ENCODE data around the gene TM7SF3.
"Not testable (repeated sequence)": the region's sequence is repeated elsewhere in the genome, so short reads cannot be mapped to it uniquely, and the experiment has no call there.

TM7SF3 gene

GRCh38 chr12:26976687-26977086 is 37.5 kb downstream of the TM7SF3 start:
- DNase-seq: no peak

- no peak for DNase-seq
These were observed 42.2 kb downstream of the TM7SF3 start for GRCh38 chr12:26971963-26972362.

- no peak for DNase-seq
These were observed 44.0 kb downstream of the TM7SF3 start for GRCh38 chr12:26970136-26970535.

DNA sequence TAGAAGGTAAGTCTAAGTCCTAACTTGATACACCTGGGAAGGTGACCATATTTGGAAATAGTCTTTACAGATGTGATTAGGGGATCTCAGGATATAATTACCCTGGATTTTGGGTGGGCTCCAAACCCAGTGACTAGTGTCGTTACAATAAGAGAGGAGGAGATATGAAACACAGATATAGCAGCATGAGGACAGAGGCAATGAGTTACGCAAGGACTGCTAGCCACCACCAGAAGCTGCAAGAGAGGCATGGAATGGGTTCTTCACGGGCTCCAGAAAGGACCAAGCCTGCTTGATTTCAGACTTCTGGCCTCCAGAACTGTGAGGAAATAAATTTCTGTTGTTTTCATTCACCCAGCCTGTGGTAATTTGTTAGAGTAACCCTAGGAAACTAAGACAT is 47.3 kb downstream of the TM7SF3 start:
- no peak for DNase-seq

- no peak for DNase-seq
These were observed 50.8 kb downstream of the TM7SF3 start for GRCh38 chr12:26963413-26963812.

- no peak for DNase-seq
These were observed 52.4 kb downstream of the TM7SF3 start for GRCh38 chr12:26961803-26962202.

- not testable (repeated sequence) for DNase-seq
These were observed 52.8 kb downstream of the TM7SF3 start for GRCh38 chr12:26961391-26961790.

DNA sequence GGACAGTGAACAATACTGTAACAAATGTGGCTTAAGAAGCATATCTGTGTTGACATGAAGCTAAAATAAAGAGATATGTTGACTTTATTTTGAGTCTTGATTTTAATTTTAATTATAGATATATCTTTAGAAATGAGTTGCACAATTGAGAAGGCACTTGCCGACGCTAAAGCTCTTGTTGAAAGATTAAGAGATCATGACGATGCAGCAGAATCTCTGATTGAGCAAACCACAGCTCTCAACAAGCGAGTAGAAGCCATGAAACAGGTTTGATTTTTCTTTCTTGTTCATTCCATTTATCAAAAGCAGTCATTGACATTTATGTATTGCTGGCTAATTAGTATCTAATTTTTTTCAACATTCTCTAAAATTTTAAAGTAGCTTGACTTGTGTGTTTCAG is 60.2 kb downstream of the TM7SF3 start:
- no peak for DNase-seq

- no peak for DNase-seq
These were observed 60.7 kb downstream of the TM7SF3 start for GRCh38 chr12:26953447-26953846.

GRCh38 chr12:26948309-26948708 is 65.9 kb downstream of the TM7SF3 start:
- no peak for DNase-seq

DNA sequence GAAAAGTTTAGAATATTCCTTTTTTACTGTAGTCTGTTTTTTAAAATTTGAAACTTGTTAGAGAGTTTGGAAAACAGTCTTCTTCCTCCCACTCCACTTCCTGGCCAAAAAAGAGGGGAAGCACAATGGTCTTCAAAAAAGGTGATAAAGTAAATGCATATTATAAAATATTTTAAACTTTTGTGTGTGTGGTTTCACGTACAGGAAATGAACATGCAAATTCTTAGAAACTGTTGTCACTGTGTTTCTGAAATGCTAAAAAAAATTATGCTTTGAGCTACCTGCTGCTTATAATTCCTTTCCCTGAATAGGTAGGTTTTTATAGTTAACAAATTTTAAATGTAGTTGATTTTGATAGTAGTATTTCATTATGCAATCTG is 73.0 kb downstream of the TM7SF3 start:
- no peak for DNase-seq

DNA sequence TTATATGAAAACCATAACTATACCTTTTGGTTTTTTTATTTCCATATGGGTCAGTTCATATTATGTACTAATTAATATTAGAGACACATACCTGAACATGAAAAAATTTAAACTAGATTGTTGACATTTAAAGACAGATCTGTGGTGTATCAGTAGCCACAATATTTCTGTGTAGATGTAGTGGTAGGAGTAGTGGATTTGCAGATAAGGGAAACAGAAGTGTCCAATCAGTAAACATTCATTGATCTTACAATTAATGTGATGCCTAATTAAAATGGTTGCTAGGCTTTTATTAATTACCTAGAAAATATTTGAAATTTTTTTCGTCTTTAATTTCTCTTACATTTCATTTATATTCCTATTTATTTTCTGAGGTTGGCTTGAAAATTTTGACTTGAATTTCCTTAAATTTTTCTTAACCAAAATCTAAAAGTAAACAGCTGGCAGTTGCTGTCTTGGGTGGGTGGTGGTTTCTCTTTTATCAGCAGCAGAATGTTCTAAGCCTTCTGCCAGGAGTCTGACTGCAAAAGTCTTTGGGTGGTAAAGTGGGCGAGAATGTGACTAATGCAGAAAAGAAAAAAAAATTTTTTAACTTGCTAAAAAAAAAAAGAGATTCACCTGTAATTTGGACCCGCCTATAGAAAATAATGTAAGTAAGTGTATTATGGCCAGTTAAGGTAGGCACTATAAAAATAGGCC is 73.5 kb downstream of the TM7SF3 start:
- DNase-seq: no peak

GRCh38 chr12:26939953-26940352 is 74.2 kb downstream of the TM7SF3 start:
- DNase-seq: no peak

DNA sequence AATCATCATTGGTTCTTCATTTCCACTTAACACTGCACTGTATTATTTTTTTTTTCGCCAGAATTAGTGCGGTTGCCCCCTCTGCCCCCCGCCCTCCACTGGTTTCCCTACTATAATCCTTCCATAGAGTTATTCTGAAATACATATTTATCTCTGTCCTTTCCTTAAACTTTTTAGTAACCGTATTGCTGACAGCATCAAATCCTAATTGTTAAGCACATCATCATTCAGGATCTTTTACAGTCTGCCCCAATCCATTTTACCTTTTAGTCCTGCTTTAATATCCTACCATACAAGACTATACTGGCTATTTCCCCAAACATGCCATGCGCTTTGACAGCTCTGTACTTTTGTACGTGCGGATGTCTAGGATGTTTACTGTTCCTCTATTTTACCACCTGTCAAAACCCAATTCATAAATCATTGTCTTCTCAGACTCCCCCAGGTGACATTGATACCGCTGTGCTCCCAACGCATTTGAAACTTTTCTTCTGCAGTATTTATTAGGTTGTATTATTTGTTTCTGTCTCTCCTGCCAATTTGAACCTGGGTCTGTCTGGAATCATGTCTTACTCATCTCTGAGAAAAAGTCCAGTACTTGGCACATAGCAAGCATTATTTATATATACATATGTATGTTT is 74.9 kb downstream of the TM7SF3 start:
- DNase-seq: no peak

- no peak for DNase-seq
These were observed 75.5 kb downstream of the TM7SF3 start for GRCh38 chr12:26938701-26939062.

- DNase-seq: peak; percentile 91
These were observed 76.1 kb downstream of the TM7SF3 start, which contains the start of the genes FGFR1OP2 and INTS13 for GRCh38 chr12:26937863-26938700. TSS of gene FGFR1OP2 (plus strand) at chr12:26938470. CDS start at chr12:26954159, 15,689 bp downstream. TSS of gene INTS13 (minus strand) at chr12:26937981. CDS start at chr12:26936803, 1,178 bp downstream.

GRCh38 chr12:26937443-26937862 is 76.7 kb downstream of the TM7SF3 start:
- DNase-seq: no peak

GRCh38 chr12:26936559-26937442 is 77.4 kb downstream of the TM7SF3 start:
- DNase-seq: peak; percentile 23

GRCh38 chr12:26935636-26936378 is 78.4 kb downstream of the TM7SF3 start:
- no peak for DNase-seq

DNA sequence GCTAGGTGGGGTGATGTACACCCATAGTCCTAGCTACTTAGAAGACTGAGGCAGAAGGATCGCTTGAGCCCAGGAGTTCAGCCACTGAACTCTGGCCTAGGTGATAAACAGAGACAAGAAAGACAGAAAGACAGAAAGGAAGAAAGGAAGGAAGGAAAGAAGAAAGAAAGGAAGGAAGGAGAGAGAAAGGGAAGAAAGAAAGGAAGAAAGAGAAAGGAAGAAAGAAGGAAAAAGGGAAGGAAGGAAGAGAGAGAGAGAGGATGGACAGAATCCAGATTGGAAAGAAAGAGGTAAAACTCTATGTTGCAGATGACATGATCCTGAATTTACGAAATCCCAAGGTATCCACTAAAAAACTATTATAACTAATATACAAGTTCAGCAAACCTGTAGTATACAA is 84.6 kb downstream of the TM7SF3 start:
- DNase-seq: no peak

DNA sequence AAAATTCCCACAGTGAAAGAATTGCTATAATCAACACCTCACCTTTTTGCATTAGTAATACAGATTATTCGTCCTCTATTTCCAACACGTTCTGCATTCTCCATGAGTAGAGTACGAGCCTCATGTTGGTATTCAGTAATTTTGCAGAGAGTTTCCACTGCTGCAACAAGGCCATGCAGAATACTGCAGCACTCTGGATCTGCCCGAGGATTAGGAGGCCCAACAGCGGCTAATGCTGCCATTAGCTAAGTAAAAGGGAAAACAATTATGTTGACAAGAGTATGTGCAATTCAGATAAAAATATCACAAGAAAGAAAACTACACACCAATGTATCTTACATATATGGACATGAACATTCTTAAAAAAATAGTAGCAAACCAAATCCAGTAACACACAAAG is 85.5 kb downstream of the TM7SF3 start:
- no peak for DNase-seq

Measured in GF-D8 (cell line).